HepG2 (cell line): Measurements from ENCODE around the gene RDH13. TPM values are rescaled to one million over a fixed set of nuclear protein-coding genes. Genes with fewer than 3 reads are reported as not detected.

Source experiments
- JARID2 ChIP-seq: sonication (generic); formaldehyde crosslinking; IDR thresholded peaks from 2 replicates; pipeline ENCODE4 v1.8.1; 2023; ENCODE audit warnings: missing genetic modification reagents, inconsistent platforms; ENCODE audit not compliant: insufficient replicate concordance
- KDM3A ChIP-seq: IDR thresholded peaks from 2 replicates; pipeline ENCODE4 v1.6.1; 2018; ENCODE audit warnings: low read depth, missing compliant biosample characterization
- MBNL3 ChIP-seq: fragments of 250-450 bp; sonication (Bioruptor Pico); conservative IDR thresholded peaks from 2 replicates; pipeline ENCODE4 v1.8.0; 2022; ENCODE audit warnings: mild to moderate bottlenecking, inconsistent platforms
- MTF1 ChIP-seq: sonication (generic); formaldehyde crosslinking; IDR thresholded peaks from 2 replicates; pipeline ENCODE4 v1.5.0; 2020; ENCODE audit warnings: missing genetic modification reagents
- POLR2G ChIP-seq: fragments of 200-400 bp; formaldehyde crosslinking; IDR thresholded peaks from 2 replicates; pipeline ENCODE4 v1.6.1; 2018; ENCODE audit warnings: mild to moderate bottlenecking, low read depth, low read length, moderate library complexity
- SPEN ChIP-seq: sonication (generic); formaldehyde crosslinking; IDR thresholded peaks from 2 replicates; pipeline ENCODE4 v1.5.1; 2020; ENCODE audit warnings: low read depth, mild to moderate bottlenecking, missing genetic modification reagents
- TAF1 ChIP-seq: sonication (generic); formaldehyde crosslinking; IDR thresholded peaks from 2 replicates; pipeline ENCODE4 v1.4.0; 2020; ENCODE audit warnings: missing genetic modification reagents
- ZNF205 ChIP-seq: IDR thresholded peaks from 2 replicates; pipeline ENCODE4 v1.6.1; 2018; ENCODE audit warnings: missing biosample characterization, missing genetic modification reagents
- ZNF274 ChIP-seq: sonication (generic); formaldehyde crosslinking; IDR thresholded peaks from 2 replicates; pipeline ENCODE4 v1.5.1; 2020; ENCODE audit warnings: mild to moderate bottlenecking, missing genetic modification reagents
- polyA plus RNA-seq, 8 experiments: library from polyadenylated mRNA; depleted of rRNA in 3 of 8; stranded (reverse) in 7 of 8; unstranded in 1 of 8; fragments of >200 nt; fragmentation: Illumina TruSeq in 4 of 8; extraction: Trizol in 4 of 8; gene quantifications; 2 replicates each; pipeline versions ENCODE4 v1.2.1 to v1.2.3, GENCODE V29; 2011 to 2016; ENCODE audit warnings: low read depth in 4 of 8, missing spikeins in 1 of 8, mixed read lengths in 1 of 8; ENCODE audit not compliant: insufficient read depth in 1 of 8
- total RNA-seq, 5 experiments: library from RNA; depleted of rRNA; stranded (reverse); fragments of >200 nt; fragmentation: Illumina TruSeq; extraction: Trizol; gene quantifications; 2 replicates each; pipeline ENCODE4 v1.2.3, GENCODE V29; 2016; ENCODE audit warnings: low read depth in 1 of 5
- TF ChIP-seq, protein P1 (sequence below): sonication (generic); formaldehyde crosslinking; IDR thresholded peaks from 2 replicates; pipeline ENCODE4 v1.4.0; 2020; ENCODE audit warnings: mild to moderate bottlenecking, missing genetic modification reagents
- TF ChIP-seq, protein P2 (sequence below): IDR thresholded peaks from 2 replicates; pipeline ENCODE4 v1.6.1; 2016; ENCODE audit warnings: mild to moderate bottlenecking
- TF ChIP-seq, protein P3 (sequence below): sonication (generic); formaldehyde crosslinking; IDR thresholded peaks from 2 replicates; pipeline ENCODE4 v1.5.1; 2020; ENCODE audit warnings: missing genetic modification reagents, mild to moderate bottlenecking, borderline replicate concordance
- TF ChIP-seq, protein P4 (sequence below): sonication (generic); formaldehyde crosslinking; IDR thresholded peaks from 2 replicates; pipeline ENCODE4 v1.9.0; 2022; ENCODE audit warnings: missing genetic modification reagents, mild to moderate bottlenecking, borderline replicate concordance
- TF ChIP-seq, protein P5 (sequence below): sonication (generic); formaldehyde crosslinking; IDR thresholded peaks from 2 replicates; pipeline ENCODE4 v1.4.0; 2020; ENCODE audit warnings: missing genetic modification reagents
- TF ChIP-seq, protein P6 (sequence below): sonication (generic); IDR thresholded peaks from 2 replicates; pipeline ENCODE4 v1.6.1; 2016; ENCODE audit warnings: low read depth, borderline replicate concordance
- TF ChIP-seq, protein P7 (sequence below): sonication (generic); formaldehyde crosslinking; IDR thresholded peaks from 2 replicates; pipeline ENCODE4 v1.4.0; 2020; ENCODE audit warnings: mild to moderate bottlenecking, missing genetic modification reagents

Gene RDH13
- total and polyA plus RNA-seq, 2 of the 13 experiments (the other 11 are each of a cell fraction or from before 2014, with no cell fraction given) = 13.4 to 21.5 TPM

DNA sequence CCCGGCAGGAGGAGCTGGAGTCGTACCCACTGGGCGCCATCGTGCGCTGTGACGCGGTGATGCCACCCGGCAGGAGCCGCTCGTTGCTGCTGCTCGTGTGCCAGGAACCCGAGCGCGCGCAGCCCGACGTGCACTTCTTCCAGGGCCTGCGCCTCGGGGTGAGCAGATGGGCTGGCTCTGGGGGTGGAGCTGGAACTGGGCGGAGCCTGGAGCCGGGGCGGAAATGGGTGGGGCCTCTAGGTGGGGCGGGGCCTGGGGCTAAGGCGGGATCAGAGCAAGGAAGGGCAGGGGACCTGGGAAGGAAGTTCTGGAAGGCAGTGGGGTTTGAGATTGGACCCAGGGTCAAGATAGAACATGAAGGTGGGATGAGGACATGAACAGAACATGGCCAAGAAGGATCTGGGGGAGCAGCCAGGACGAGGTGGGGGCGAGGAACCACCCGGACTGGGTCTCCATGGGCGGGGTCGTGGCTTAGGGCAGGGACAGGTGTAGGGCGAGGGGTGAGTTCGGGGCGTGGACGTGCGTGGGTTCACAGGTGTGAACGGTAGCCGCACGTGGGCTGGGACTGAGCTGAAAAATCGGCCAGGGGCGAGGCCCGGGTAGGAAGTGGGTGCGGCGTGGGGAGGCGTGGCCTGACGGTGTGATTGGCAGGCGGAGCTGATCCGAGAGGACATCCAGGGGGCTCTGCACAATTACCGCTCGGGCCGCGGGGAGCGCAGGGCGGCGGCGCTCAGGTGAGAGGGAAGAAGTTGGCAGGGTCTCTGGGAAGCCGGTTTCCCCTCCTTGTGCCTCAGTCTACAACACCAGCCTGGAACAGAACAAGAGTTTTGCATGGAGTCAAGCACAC, 17.4 kb upstream of the RDH13 start (continued):
- TF ChIP-seq, protein P1, sequence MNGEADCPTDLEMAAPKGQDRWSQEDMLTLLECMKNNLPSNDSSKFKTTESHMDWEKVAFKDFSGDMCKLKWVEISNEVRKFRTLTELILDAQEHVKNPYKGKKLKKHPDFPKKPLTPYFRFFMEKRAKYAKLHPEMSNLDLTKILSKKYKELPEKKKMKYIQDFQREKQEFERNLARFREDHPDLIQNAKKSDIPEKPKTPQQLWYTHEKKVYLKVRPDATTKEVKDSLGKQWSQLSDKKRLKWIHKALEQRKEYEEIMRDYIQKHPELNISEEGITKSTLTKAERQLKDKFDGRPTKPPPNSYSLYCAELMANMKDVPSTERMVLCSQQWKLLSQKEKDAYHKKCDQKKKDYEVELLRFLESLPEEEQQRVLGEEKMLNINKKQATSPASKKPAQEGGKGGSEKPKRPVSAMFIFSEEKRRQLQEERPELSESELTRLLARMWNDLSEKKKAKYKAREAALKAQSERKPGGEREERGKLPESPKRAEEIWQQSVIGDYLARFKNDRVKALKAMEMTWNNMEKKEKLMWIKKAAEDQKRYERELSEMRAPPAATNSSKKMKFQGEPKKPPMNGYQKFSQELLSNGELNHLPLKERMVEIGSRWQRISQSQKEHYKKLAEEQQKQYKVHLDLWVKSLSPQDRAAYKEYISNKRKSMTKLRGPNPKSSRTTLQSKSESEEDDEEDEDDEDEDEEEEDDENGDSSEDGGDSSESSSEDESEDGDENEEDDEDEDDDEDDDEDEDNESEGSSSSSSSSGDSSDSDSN (CRISPR knock-in tag) = 0 out of 2 replicates have a peak, but pooled peaks have one; percentile 12
- TF ChIP-seq, protein P2, sequence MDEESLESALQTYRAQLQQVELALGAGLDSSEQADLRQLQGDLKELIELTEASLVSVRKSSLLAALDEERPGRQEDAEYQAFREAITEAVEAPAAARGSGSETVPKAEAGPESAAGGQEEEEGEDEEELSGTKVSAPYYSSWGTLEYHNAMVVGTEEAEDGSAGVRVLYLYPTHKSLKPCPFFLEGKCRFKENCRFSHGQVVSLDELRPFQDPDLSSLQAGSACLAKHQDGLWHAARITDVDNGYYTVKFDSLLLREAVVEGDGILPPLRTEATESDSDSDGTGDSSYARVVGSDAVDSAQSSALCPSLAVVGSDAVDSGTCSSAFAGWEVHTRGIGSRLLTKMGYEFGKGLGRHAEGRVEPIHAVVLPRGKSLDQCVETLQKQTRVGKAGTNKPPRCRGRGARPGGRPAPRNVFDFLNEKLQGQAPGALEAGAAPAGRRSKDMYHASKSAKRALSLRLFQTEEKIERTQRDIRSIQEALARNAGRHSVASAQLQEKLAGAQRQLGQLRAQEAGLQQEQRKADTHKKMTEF (CRISPR knock-in tag) = peak; percentile 16
- TF ChIP-seq POLR2G (peak; percentile 47; the same call in 1 of the 2 replicates), KDM3A (no peak), MBNL3 (CRISPR knock-in tag) (no peak), SPEN (CRISPR knock-in tag) (0 out of 2 replicates have a peak, but pooled peaks have one; percentile 16), ZNF205 (no peak), MTF1 (CRISPR knock-in tag) (no peak), ZNF274 (peak; percentile 56; the same call in 1 of the 2 replicates), JARID2 (CRISPR knock-in tag) (no peak), TAF1 (CRISPR knock-in tag) (no peak)
- TF ChIP-seq, protein P3, sequence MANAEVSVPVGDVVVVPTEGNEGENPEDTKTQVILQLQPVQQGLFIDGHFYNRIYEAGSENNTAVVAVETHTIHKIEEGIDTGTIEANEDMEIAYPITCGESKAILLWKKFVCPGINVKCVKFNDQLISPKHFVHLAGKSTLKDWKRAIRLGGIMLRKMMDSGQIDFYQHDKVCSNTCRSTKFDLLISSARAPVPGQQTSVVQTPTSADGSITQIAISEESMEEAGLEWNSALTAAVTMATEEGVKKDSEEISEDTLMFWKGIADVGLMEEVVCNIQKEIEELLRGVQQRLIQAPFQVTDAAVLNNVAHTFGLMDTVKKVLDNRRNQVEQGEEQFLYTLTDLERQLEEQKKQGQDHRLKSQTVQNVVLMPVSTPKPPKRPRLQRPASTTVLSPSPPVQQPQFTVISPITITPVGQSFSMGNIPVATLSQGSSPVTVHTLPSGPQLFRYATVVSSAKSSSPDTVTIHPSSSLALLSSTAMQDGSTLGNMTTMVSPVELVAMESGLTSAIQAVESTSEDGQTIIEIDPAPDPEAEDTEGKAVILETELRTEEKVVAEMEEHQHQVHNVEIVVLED (CRISPR knock-in tag) = 0 out of 2 replicates have a peak, but pooled peaks have one; percentile 14
- TF ChIP-seq, protein P4, sequence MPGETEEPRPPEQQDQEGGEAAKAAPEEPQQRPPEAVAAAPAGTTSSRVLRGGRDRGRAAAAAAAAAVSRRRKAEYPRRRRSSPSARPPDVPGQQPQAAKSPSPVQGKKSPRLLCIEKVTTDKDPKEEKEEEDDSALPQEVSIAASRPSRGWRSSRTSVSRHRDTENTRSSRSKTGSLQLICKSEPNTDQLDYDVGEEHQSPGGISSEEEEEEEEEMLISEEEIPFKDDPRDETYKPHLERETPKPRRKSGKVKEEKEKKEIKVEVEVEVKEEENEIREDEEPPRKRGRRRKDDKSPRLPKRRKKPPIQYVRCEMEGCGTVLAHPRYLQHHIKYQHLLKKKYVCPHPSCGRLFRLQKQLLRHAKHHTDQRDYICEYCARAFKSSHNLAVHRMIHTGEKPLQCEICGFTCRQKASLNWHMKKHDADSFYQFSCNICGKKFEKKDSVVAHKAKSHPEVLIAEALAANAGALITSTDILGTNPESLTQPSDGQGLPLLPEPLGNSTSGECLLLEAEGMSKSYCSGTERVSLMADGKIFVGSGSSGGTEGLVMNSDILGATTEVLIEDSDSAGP (CRISPR knock-in tag) = 0 out of 2 replicates have a peak, but pooled peaks have one; percentile 6
- TF ChIP-seq, protein P5, sequence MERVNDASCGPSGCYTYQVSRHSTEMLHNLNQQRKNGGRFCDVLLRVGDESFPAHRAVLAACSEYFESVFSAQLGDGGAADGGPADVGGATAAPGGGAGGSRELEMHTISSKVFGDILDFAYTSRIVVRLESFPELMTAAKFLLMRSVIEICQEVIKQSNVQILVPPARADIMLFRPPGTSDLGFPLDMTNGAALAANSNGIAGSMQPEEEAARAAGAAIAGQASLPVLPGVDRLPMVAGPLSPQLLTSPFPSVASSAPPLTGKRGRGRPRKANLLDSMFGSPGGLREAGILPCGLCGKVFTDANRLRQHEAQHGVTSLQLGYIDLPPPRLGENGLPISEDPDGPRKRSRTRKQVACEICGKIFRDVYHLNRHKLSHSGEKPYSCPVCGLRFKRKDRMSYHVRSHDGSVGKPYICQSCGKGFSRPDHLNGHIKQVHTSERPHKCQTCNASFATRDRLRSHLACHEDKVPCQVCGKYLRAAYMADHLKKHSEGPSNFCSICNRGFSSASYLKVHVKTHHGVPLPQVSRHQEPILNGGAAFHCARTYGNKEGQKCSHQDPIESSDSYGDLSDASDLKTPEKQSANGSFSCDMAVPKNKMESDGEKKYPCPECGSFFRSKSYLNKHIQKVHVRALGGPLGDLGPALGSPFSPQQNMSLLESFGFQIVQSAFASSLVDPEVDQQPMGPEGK (CRISPR knock-in tag) = no peak
- TF ChIP-seq, protein P6, sequence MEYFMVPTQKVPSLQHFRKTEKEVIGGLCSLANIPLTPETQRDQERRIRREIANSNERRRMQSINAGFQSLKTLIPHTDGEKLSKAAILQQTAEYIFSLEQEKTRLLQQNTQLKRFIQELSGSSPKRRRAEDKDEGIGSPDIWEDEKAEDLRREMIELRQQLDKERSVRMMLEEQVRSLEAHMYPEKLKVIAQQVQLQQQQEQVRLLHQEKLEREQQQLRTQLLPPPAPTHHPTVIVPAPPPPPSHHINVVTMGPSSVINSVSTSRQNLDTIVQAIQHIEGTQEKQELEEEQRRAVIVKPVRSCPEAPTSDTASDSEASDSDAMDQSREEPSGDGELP = no peak
- TF ChIP-seq, protein P7, sequence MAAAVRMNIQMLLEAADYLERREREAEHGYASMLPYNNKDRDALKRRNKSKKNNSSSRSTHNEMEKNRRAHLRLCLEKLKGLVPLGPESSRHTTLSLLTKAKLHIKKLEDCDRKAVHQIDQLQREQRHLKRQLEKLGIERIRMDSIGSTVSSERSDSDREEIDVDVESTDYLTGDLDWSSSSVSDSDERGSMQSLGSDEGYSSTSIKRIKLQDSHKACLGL = peak; percentile 65
